Endothelial cell of umbilical vein (primary cell): ENCODE measurements around the gene PLLP. TPM values are rescaled to one million over a fixed set of nuclear protein-coding genes. Genes with fewer than 3 reads are reported as not detected.

Source experiments
- BruUV-seq: library from RNA; stranded (reverse); fragments of 400-500 nt; replicated peaks from 2 replicates; lab custom pipeline; 2021; lab: Mats Ljungman, UMichigan
- CTCF ChIA-PET: fragments of 300-600, 350-600 bp; sonication (Branson Sonifier 250); formaldehyde crosslinking; loops from one replicate; lab custom pipeline; 2021; ENCODE audit warnings: antibody characterized with exemption, inconsistent platforms; lab: Charles Lee
- POLR2A ChIA-PET: fragments of 300-600, 350-600 bp; sonication (Branson Sonifier 250); formaldehyde crosslinking; loops from one replicate; lab custom pipeline; 2021; ENCODE audit warnings: antibody characterized with exemption, inconsistent platforms; lab: Charles Lee
- DNase-seq: peaks from one replicate; pipeline ENCODE4 v3.0.0-alpha.2; 2011; ENCODE audit warnings: low read depth, low spot score
- FAIRE-seq: peaks from 2 replicates; lab custom pipeline; 2011; peaks lifted over from hg19 to GRCh38; lab: Jason Lieb, UNC
- H2AFZ ChIP-seq: 2 replicates; pipeline ENCODE4 v1.6.0; 2012; ENCODE audit warnings: low read depth, low read length, control low read depth, inconsistent platforms
- H3K27ac ChIP-seq: 2 replicates; pipeline ENCODE4 v1.5.1; 2011; ENCODE audit warnings: low read depth, mild to moderate bottlenecking, control low read depth, low read length, moderate library complexity; ENCODE audit not compliant: insufficient read depth
- H3K27me3 ChIP-seq, 2 experiments: 2 replicates each; pipeline versions ENCODE4 v1.6.0 to v1.6.1; 2011; ENCODE audit warnings: low read length in 2 of 2, mixed read lengths in 1 of 2; ENCODE audit not compliant: control insufficient read depth in 2 of 2, insufficient read depth in 2 of 2
- H3K36me3 ChIP-seq, 2 experiments: 2 replicates in 1 of 2; 3 replicates in 1 of 2; pipeline ENCODE4 v1.5.1; 2011; ENCODE audit warnings: low read length in 2 of 2, mild to moderate bottlenecking in 1 of 2, moderate library complexity in 1 of 2; ENCODE audit not compliant: control insufficient read depth in 2 of 2, insufficient read depth in 2 of 2; ENCODE audit errors: extremely low read depth in 1 of 2
- H3K4me1 ChIP-seq: 3 replicates; pipeline ENCODE4 v1.5.1; 2011; ENCODE audit warnings: mild to moderate bottlenecking, low read length; ENCODE audit not compliant: control insufficient read depth, insufficient read depth; ENCODE audit errors: extremely low read depth
- H3K4me2 ChIP-seq: 2 replicates; pipeline ENCODE4 v1.6.1; 2011; ENCODE audit warnings: low read length, control low read depth, mixed read lengths; ENCODE audit not compliant: insufficient read depth
- H3K4me3 ChIP-seq, 3 experiments: fragments of 200-600 bp in 1 of 3; sonication (generic), shearing (Covaris generic) in 1 of 3; replicated peaks in 1 of 3; 2 replicates each; pipeline ENCODE4 v1.5.1; 2011 to 2016; ENCODE audit warnings: control low read depth in 3 of 3, low read length in 3 of 3, mild to moderate bottlenecking in 2 of 3, inconsistent platforms in 1 of 3, low read depth in 1 of 3, moderate library complexity in 1 of 3; ENCODE audit not compliant: insufficient read depth in 1 of 3
- H3K79me2 ChIP-seq: 2 replicates; pipeline ENCODE4 v1.6.0; 2012; ENCODE audit warnings: low read length, inconsistent platforms; ENCODE audit not compliant: control insufficient read depth, insufficient read depth
- H3K9ac ChIP-seq: replicated peaks from 2 replicates; pipeline ENCODE3; 2011; ENCODE audit warnings: low read length, control low read depth; ENCODE audit not compliant: insufficient read depth; ENCODE audit errors: extremely low read depth
- H3K9me1 ChIP-seq: replicated peaks from 3 replicates; pipeline ENCODE4 v1.6.0; 2011; ENCODE audit warnings: mild to moderate bottlenecking, low read length; ENCODE audit not compliant: control insufficient read depth, insufficient read depth; ENCODE audit errors: extremely low read depth
- H3K9me3 ChIP-seq: replicated peaks from 2 replicates; pipeline ENCODE4 v1.5.1; 2012; ENCODE audit warnings: low read length, inconsistent platforms; ENCODE audit not compliant: control insufficient read depth, insufficient read depth
- H4K20me1 ChIP-seq: replicated peaks from 2 replicates; pipeline ENCODE3; 2011; ENCODE audit warnings: mild to moderate bottlenecking, low read length; ENCODE audit not compliant: control insufficient read depth, insufficient read depth; ENCODE audit errors: extremely low read depth
- CTCF ChIP-seq, 2 donors: IDR thresholded peaks; 1 replicate in 1 of 2; 2 replicates in 1 of 2; pipeline ENCODE4 v1.5.1; 2011; ENCODE audit warnings: low read length in 2 of 2, mild to moderate bottlenecking in 2 of 2, moderate library complexity in 2 of 2, control low read depth in 1 of 2, inconsistent platforms in 1 of 2, low read depth in 1 of 2; ENCODE audit not compliant: insufficient read depth in 1 of 2; ENCODE audit errors: extremely low read depth in 1 of 2
- EZH2 ChIP-seq: IDR thresholded peaks from 2 replicates; pipeline ENCODE4 v1.6.1; 2012; ENCODE audit warnings: borderline replicate concordance, low read depth, mild to moderate bottlenecking, moderate library complexity, low read length, inconsistent platforms; ENCODE audit not compliant: severe bottlenecking
- FOS ChIP-seq: IDR thresholded peaks from 2 replicates; pipeline ENCODE4 v1.6.1; 2011; ENCODE audit warnings: mild to moderate bottlenecking, low read length, moderate library complexity, borderline replicate concordance; ENCODE audit not compliant: insufficient read depth
- GATA2 ChIP-seq: IDR thresholded peaks from 2 replicates; pipeline ENCODE4 v1.7.0; 2011; ENCODE audit warnings: low read depth, mild to moderate bottlenecking, moderate library complexity, mixed read lengths, low read length; ENCODE audit not compliant: insufficient read length, insufficient read depth
- JUN ChIP-seq: IDR thresholded peaks from 2 replicates; pipeline ENCODE4 v1.6.1; 2011; ENCODE audit warnings: borderline replicate concordance, low read depth; ENCODE audit not compliant: insufficient read length, insufficient read depth
- MAX ChIP-seq: IDR thresholded peaks from 2 replicates; pipeline ENCODE4 v1.6.1; 2011; ENCODE audit not compliant: insufficient read depth, insufficient read length
- POLR2A ChIP-seq: IDR thresholded peaks from 2 replicates; pipeline ENCODE4 v1.6.1; 2012; ENCODE audit warnings: low read depth, mild to moderate bottlenecking, control low read depth, low read length
- POLR2AphosphoS5 ChIP-seq: IDR thresholded peaks from 2 replicates; pipeline ENCODE4 v1.6.1; 2012; ENCODE audit warnings: low read depth, mild to moderate bottlenecking, control low read depth, low read length, moderate library complexity; ENCODE audit not compliant: insufficient read depth
- dilution Hi-C: fragments of 300-500 bp; cut with MboI; formaldehyde crosslinking; loops from one replicate; pipeline ENCODE4 v1.15.0; 2019; ENCODE audit warnings: low sequenced_read_pairs; ENCODE audit not compliant: extremely low pct_ligation_motif_present
- intact Hi-C: fragments of 100-400 bp; cut with micrococcal nuclease; formaldehyde crosslinking; loops from one replicate; pipeline ENCODE4 v1.10.0; 2022
- polyA plus RNA-seq, 4 experiments: library from polyadenylated mRNA; depleted of rRNA in 3 of 4; stranded (reverse) in 3 of 4; unstranded in 1 of 4; fragments of >200 nt; gene quantifications; 2 replicates each; pipeline versions ENCODE4 v1.2.1 to v1.2.3, GENCODE V29; 2011 to 2012; ENCODE audit warnings: missing spikeins in 1 of 4
- total RNA-seq: library from RNA; stranded (reverse); gene quantifications from 2 replicates; pipeline ENCODE4 v1.2.3, GENCODE V29; 2021

The PLLP gene
- total and polyA plus RNA-seq, 2 donors (not counting 3 experiments of a cell fraction or from before 2014, with no cell fraction given) = 4.4 to 14.4 TPM

- no peaks in the 10 kb centered on the region for H3K9me1 ChIP-seq
- no peaks in the 10 kb centered on the region for H3K9me3 ChIP-seq
- H3K79me2 ChIP-seq = no peaks in the 10 kb centered on the region
- H3K27me3 ChIP-seq = no peaks in the 10 kb centered on the region
- BruUV-seq = no TSS peak
- H3K36me3 ChIP-seq = no peaks in the 10 kb centered on the region
- H2AFZ ChIP-seq = peak overlapping the region; percentile 20
- FAIRE-seq (peak; percentile 100), DNase-seq (peak; percentile 98)
- H3K4me3 ChIP-seq = no peak overlapping the region
- peak overlapping the region; percentile 92 for H3K27ac ChIP-seq
- peaks cover 23% of the 10 kb centered on the region for H3K4me1 ChIP-seq
- ChIA-PET POLR2A (interaction anchor here (1.4 kb wide), 1 partner anchor 15 kb away, joined by 8 read pairs; the partner anchor contains the start of gene ARL2BP), CTCF (interaction anchor here (0.8 to 2.6 kb wide), 4 partner anchors 10 to 40 kb away, joined by 3 to 18 read pairs (median 6); partner anchors contain the start of gene ARL2BP)
- H4K20me1 ChIP-seq = no peaks in the 10 kb centered on the region
- dilution Hi-C loops (no loop called here), intact Hi-C loops (loop anchor here (1.0 to 2.0 kb wide), 3 partner anchors 15 to 74 kb away; partner anchors contain the start of genes ARL2BP, PSME3IP1 and RSPRY1)
- H3K9ac ChIP-seq = peak overlapping the region; percentile 62
- peak overlapping the region; percentile 80 for H3K4me2 ChIP-seq
- TF ChIP-seq EZH2 (no peak), GATA2 (peak; percentile 50), JUN (peak; percentile 96), MAX (peak; percentile 50), POLR2AphosphoS5 (peak; percentile 50), FOS (peak; percentile 88), CTCF (IDR thresholded peaks at IDR 0.05; ENCODE audit: extremely low read depth in 1 of 2, insufficient read depth in 1 of 2, low read depth in 1 of 2, low read length in 2 of 2) (no peak), POLR2A (peak; percentile 51)
These were observed 24.1 kb downstream of the PLLP start for GRCh38 chr16:57260294-57260929.
